HL-60 (cell line): Measurements from ENCODE around the gene PTPRB.

Experiments used
- CTCF ChIP-seq: IDR thresholded peaks from one replicate; pipeline ENCODE4 v1.5.1; 2011; ENCODE audit warnings: low read length, control low read depth, inconsistent platforms; ENCODE audit not compliant: insufficient read depth
- GABPA ChIP-seq: IDR thresholded peaks from 2 replicates; pipeline ENCODE4 v1.6.1; 2012; ENCODE audit warnings: low read depth
- POLR2AphosphoS5 ChIP-seq: IDR thresholded peaks from 2 replicates; pipeline ENCODE4 v1.6.1; 2012; ENCODE audit warnings: low read depth
- TF ChIP-seq, protein P1 (sequence below): IDR thresholded peaks from 2 replicates; pipeline ENCODE4 v1.6.1; 2012; ENCODE audit warnings: low read depth; ENCODE audit not compliant: insufficient replicate concordance

DNA sequence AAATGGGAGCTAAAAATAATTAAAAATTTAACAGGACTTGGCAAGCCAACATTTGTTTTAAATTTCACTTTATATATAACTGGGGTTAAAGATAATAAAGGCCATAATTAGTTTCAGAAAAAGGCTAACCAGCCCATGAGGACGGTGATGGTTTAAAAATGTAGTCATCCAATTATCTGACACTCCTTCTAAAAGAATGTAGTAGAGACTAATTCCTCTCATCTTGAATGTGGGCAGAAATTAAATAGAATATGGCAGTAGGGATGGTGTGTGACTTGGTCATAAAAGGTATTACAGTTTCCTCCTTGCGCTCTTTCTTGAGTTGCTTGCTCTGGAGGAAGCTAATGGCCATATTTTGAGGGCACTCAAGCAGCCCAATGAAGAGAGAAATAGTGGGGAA is 49.1 kb upstream of the PTPRB start:
- TF ChIP-seq CTCF (no peak), GABPA (no peak), POLR2AphosphoS5 (no peak)
- TF ChIP-seq, protein P1, sequence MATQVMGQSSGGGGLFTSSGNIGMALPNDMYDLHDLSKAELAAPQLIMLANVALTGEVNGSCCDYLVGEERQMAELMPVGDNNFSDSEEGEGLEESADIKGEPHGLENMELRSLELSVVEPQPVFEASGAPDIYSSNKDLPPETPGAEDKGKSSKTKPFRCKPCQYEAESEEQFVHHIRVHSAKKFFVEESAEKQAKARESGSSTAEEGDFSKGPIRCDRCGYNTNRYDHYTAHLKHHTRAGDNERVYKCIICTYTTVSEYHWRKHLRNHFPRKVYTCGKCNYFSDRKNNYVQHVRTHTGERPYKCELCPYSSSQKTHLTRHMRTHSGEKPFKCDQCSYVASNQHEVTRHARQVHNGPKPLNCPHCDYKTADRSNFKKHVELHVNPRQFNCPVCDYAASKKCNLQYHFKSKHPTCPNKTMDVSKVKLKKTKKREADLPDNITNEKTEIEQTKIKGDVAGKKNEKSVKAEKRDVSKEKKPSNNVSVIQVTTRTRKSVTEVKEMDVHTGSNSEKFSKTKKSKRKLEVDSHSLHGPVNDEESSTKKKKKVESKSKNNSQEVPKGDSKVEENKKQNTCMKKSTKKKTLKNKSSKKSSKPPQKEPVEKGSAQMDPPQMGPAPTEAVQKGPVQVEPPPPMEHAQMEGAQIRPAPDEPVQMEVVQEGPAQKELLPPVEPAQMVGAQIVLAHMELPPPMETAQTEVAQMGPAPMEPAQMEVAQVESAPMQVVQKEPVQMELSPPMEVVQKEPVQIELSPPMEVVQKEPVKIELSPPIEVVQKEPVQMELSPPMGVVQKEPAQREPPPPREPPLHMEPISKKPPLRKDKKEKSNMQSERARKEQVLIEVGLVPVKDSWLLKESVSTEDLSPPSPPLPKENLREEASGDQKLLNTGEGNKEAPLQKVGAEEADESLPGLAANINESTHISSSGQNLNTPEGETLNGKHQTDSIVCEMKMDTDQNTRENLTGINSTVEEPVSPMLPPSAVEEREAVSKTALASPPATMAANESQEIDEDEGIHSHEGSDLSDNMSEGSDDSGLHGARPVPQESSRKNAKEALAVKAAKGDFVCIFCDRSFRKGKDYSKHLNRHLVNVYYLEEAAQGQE, result no peak
